DND-41 (cell line): ENCODE measurements around the gene RGL3.

Experiments used
- ATAC-seq: fragments of 200-7000 bp; cut with Tn5 transposase; 3 replicates; pipeline ENCODE4 v1.9.1; 2021; ENCODE audit warnings: low read depth; ENCODE audit not compliant: insufficient read depth
- DNase-seq: peaks from one replicate; pipeline ENCODE4 v3.0.0-alpha.2; 2020
- H2AFZ ChIP-seq: 2 replicates; pipeline ENCODE4 v1.6.0; 2012; ENCODE audit warnings: low read depth, low read length
- H3K27ac ChIP-seq: 2 replicates; pipeline ENCODE4 v1.5.1; 2012; ENCODE audit warnings: low read length, inconsistent platforms
- H3K27me3 ChIP-seq: fragments of 200-600 bp; sonication (generic); 2 replicates; pipeline ENCODE4 v1.6.0; 2012; ENCODE audit warnings: low read length, mild to moderate bottlenecking, inconsistent platforms; ENCODE audit not compliant: insufficient read depth, poor library complexity
- H3K36me3 ChIP-seq: 2 replicates; pipeline ENCODE4 v1.5.1; 2012; ENCODE audit warnings: low read length, inconsistent platforms; ENCODE audit not compliant: insufficient read depth
- H3K4me1 ChIP-seq: 2 replicates; pipeline ENCODE4 v1.5.1; 2012; ENCODE audit warnings: mild to moderate bottlenecking, low read length; ENCODE audit not compliant: insufficient read depth
- H3K4me2 ChIP-seq: 2 replicates; pipeline ENCODE4 v1.6.0; 2012; ENCODE audit warnings: mild to moderate bottlenecking, moderate library complexity, low read length, inconsistent platforms; ENCODE audit not compliant: insufficient read depth
- H3K4me3 ChIP-seq, 2 experiments: fragments of 200-600 bp in 1 of 2; shearing (Covaris generic) in 1 of 2; 2 replicates each; pipeline ENCODE4 v1.5.1; 2012 to 2016; ENCODE audit warnings: inconsistent platforms in 2 of 2, low read length in 2 of 2, mild to moderate bottlenecking in 2 of 2, low read depth in 1 of 2, moderate library complexity in 1 of 2
- H3K79me2 ChIP-seq: 2 replicates; pipeline ENCODE4 v1.6.0; 2012; ENCODE audit warnings: low read length, inconsistent platforms; ENCODE audit not compliant: insufficient read depth
- H3K9ac ChIP-seq: 2 replicates; pipeline ENCODE4 v1.6.0; 2012; ENCODE audit warnings: low read depth, mild to moderate bottlenecking, inconsistent platforms, low read length, moderate library complexity
- H3K9me3 ChIP-seq: 2 replicates; pipeline ENCODE4 v1.5.1; 2012; ENCODE audit warnings: low read length, moderate library complexity, mild to moderate bottlenecking, inconsistent platforms; ENCODE audit not compliant: insufficient read depth, severe bottlenecking
- H4K20me1 ChIP-seq: 2 replicates; pipeline ENCODE4 v1.6.0; 2012; ENCODE audit warnings: low read length; ENCODE audit not compliant: insufficient read depth
- EZH2 ChIP-seq: IDR thresholded peaks from 3 replicates; pipeline ENCODE4 v1.6.1; 2012; ENCODE audit warnings: borderline replicate concordance, low read depth, mild to moderate bottlenecking, moderate library complexity, low read length, inconsistent platforms; ENCODE audit not compliant: severe bottlenecking
- TF ChIP-seq, protein P1 (sequence below): IDR thresholded peaks from 2 replicates; pipeline ENCODE4 v1.5.1; 2012; ENCODE audit warnings: borderline replicate concordance, low read length, moderate library complexity, mild to moderate bottlenecking; ENCODE audit not compliant: poor library complexity, severe bottlenecking; ENCODE audit errors: extremely low read depth

Gene RGL3

DNA sequence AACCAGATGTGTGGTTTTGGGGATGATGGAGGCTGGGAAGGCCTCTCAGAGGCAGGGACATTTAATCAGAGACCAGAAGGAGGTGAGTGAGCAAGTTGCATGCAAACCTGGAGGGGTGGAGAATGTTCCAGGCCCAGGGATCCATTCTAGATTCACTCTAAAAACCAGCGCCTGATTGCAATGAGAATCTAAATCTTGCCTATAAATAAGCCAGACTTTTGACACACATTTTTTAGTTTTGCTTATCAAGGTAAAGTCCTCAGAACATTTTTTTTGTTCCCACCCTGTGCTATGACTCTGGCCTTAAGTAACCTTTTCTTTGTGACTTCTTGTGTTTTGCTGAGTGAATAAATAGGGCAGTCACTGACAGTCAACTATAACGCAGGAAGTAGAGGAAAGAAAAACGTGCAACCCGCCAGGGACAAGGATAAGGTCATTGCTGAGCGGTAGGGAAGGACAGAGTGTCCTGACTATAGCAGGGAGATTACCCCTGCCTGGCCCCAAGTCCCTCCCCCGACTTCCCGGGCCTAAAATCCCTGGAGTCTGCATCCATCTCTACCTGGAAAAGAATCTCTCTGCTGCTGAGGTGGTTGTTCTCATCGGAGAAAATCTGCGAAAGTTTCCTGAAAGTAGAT, 14.4 kb downstream of the RGL3 start:
- H3K9me3 ChIP-seq = no peaks in the 10 kb centered on the region
- H3K27ac ChIP-seq = no peak overlapping the region
- H2AFZ ChIP-seq = peak overlapping the region; percentile 45; the same call in 1 of the 2 replicates
- ATAC-seq = no peak
- H3K27me3 ChIP-seq = no peaks in the 10 kb centered on the region
- no peaks in the 10 kb centered on the region for H3K36me3 ChIP-seq
- H3K79me2 ChIP-seq = no peaks in the 10 kb centered on the region
- TF ChIP-seq EZH2 = no peak
- TF ChIP-seq, protein P1, sequence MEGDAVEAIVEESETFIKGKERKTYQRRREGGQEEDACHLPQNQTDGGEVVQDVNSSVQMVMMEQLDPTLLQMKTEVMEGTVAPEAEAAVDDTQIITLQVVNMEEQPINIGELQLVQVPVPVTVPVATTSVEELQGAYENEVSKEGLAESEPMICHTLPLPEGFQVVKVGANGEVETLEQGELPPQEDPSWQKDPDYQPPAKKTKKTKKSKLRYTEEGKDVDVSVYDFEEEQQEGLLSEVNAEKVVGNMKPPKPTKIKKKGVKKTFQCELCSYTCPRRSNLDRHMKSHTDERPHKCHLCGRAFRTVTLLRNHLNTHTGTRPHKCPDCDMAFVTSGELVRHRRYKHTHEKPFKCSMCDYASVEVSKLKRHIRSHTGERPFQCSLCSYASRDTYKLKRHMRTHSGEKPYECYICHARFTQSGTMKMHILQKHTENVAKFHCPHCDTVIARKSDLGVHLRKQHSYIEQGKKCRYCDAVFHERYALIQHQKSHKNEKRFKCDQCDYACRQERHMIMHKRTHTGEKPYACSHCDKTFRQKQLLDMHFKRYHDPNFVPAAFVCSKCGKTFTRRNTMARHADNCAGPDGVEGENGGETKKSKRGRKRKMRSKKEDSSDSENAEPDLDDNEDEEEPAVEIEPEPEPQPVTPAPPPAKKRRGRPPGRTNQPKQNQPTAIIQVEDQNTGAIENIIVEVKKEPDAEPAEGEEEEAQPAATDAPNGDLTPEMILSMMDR = no peak
- no peaks in the 10 kb centered on the region for H4K20me1 ChIP-seq
- no peak overlapping the region for H3K4me3 ChIP-seq
- H3K4me2 ChIP-seq = no peak overlapping the region
- H3K9ac ChIP-seq = no peak overlapping the region
- no peaks in the 10 kb centered on the region for H3K4me1 ChIP-seq
- DNase-seq = no peak

GRCh38 chr19:11401808-11402543, 17.1 kb downstream of the RGL3 start:
- no peaks in the 10 kb centered on the region for H3K79me2 ChIP-seq
- no peaks in the 10 kb centered on the region for H4K20me1 ChIP-seq
- no peak for TF ChIP-seq EZH2
- TF ChIP-seq, protein P1 = no peak
- H3K36me3 ChIP-seq = no peaks in the 10 kb centered on the region
- H3K9ac ChIP-seq = no peak overlapping the region
- no peaks in the 10 kb centered on the region for H3K4me1 ChIP-seq
- H3K27me3 ChIP-seq = no peaks in the 10 kb centered on the region
- DNase-seq (no peak), ATAC-seq (no peak)
- H3K4me2 ChIP-seq = no peak overlapping the region
- H3K9me3 ChIP-seq = no peaks in the 10 kb centered on the region
- no peak overlapping the region for H3K27ac ChIP-seq
- H2AFZ ChIP-seq = no peak overlapping the region
- no peak overlapping the region for H3K4me3 ChIP-seq

GRCh38 chr19:11400798-11401197, 18.3 kb downstream of the RGL3 start:
- Histone ChIP-seq H3K36me3 (no peaks in the 10 kb centered on the region), H3K4me1 (no peaks in the 10 kb centered on the region), H3K4me3 (no peak overlapping the region), H4K20me1 (no peaks in the 10 kb centered on the region), H3K27ac (no peak overlapping the region), H3K4me2 (no peak overlapping the region), H2AFZ (no peak overlapping the region), H3K27me3 (no peaks in the 10 kb centered on the region), H3K9ac (no peak overlapping the region), H3K9me3 (no peaks in the 10 kb centered on the region), H3K79me2 (no peaks in the 10 kb centered on the region)
- ATAC-seq (no peak), DNase-seq (no peak)
- TF ChIP-seq, protein P1 = no peak
- TF ChIP-seq EZH2 = no peak
